GM18520 (cell line): ENCODE data around the gene CYP26C1.

Experiments
- ATAC-seq: cut with Tn5 transposase; IDR thresholded peaks from one replicate; pipeline ENCODE4 v1.9.1; 2021; ENCODE audit not compliant: unreplicated experiment

The CYP26C1 gene

DNA sequence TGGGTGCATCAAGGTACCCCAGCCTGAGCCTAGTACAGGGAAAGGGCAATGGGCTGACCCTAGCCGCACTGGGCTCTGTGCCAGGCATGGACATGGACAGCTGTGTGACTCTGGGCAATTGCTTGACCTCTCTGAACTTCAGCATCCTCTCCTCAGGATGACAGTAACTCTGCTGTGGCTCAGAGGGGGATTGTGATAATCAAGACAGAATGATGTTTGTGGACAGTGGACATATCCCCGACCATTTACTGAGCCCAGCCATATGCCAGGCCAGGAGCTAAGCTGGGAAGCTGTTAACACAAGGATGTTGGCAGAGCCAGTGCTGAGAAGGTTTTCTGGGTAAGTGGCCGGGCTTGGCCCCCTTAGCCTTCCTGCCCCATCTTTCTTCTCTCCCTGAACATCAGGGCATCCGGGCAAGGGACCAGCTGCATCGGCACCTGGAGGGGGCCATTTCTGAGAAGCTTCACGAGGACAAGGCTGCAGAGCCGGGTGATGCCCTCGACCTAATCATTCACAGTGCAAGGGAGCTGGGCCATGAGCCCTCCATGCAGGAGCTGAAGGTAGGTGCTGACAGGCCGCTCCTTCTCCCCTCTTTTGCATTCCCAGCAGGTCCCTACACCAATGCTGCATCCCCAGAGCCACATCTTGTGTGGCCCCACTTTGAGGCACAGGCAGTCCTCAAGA, 3.5 kb downstream of the CYP26C1 start:
- no peak for ATAC-seq

DNA sequence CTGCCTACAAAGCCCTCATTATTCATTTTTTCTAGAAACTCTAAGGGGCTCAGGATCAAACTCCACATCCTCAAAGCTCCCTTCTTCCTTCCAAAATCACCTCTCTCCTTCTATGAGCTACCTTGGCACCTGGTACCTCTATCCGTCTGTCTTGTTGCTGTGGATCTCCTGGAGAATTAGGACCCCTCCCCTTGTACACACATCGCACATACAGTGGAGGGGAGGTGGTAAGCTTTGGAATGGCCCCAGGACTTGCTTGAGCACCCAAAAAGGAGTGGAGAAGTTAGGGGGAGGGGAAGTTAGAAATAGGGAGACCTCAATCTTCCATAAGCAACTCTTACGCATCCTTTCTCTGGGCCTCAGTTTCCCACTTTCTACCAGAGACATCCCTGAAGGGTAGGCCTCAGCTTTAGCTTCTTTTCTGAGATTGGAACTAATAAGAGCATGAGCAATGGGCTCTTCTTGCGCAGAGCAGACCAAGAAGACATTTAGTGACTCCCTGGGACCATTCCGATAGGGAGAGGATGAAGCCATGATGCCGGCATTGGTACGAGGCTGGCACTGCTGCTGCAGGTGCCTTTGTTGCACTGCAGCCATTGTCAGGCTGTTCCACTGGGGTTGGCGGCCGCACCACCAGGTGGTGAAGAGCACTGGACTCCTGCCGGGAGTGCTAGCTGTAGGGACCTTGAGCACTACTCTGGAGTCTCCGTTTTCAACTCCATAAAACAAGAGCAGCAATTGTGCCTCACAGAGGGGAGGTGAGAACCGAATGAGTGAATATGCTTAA, 4.5 kb downstream of the CYP26C1 start:
- no peak for ATAC-seq

DNA sequence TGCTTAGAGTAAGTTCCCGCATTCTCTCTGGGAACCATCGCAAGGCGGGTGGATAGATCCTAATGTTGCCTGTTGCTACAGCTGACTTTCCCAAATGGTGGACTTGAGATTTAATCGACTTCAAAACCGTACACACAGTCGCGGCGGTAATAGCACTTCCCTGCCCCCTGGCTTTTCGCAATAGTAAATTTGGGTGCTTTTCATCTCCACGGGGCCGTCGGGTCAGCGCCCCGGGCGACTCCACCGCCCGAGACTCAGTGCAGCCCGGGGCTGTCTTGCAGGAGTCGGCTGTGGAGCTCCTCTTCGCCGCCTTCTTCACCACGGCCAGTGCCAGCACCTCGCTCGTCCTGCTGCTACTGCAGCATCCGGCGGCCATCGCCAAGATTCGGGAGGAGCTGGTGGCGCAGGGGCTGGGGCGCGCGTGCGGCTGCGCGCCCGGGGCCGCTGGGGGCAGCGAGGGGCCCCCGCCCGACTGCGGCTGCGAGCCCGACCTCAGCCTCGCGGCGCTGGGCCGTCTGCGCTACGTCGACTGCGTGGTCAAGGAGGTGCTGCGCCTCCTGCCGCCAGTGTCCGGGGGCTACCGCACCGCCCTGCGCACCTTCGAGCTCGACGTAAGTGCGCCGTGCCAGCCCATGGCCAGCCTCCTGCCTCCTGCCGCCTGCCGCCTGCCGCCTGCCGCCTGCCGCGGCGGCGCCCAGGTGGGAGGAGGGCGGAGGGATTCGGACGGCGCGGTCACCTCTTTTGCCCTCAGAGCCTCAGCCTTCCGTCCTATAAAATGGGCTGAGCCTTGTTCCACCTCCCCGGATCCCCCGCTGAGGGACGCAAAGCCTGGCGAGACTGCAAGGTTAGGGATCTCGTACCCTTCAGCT, 5.3 kb downstream of the CYP26C1 start:
- ATAC-seq, result no peak

DNA sequence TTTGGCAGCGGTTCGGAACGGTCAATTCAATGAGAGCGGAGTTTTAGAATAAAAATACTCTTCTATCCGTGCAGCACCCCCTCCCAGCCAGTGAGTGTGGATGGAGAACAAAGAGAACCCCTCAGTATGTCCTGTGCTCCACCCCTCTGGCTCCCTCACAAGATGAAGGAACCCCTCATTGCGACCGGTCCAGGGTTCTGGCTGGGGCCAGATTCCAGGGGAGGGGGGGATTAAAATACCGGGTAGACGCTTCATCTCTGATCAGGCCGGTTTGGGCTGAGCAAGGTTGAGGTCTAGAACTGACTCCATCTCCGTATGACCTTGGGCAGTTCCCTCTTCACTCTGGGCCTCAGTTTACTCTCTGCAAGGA, 5.9 kb downstream of the CYP26C1 start:
- no peak for ATAC-seq

DNA sequence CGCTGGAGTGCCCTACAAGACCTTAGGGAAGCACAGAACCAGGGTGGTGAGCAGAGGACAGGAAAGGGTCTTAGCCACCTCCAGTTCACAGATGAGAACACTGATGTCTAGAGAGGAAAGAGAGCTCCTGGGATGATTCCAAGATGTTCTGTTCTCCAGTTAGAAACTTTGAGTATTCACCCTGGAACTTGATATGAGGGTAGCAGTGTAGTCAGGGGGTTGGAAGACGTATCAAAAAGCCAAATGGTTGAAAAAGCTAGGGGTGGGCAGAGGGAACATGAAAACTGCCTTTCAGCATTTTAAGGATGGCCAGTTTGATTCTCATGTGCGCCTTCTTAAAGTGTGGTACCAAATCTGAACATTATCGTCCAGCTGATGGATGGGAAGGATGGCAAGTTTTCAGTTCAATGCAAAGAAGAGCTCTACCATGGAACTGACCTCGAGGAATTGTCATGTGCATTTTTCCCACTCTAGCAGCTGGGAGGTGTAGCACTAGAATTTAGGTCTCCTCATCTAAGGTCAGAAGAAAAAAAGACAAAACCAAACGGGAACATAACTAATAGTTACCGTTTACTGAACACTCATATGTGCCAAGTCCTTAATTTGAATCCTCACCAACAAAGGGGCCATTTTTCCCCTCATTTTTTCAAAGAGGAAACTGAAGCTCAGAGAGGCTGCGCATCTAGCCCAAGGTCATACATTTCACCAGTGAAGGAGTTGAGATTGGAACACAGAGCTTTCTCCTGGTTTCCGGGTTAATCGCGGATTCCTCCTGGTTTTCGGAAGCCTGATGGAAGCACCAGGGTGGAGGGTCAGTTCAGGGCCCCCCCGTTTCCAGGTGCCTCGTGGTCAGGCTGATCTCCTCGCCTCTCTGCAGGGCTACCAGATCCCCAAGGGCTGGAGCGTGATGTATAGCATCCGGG, 7.1 kb downstream of the CYP26C1 start:
- ATAC-seq, result no peak

DNA sequence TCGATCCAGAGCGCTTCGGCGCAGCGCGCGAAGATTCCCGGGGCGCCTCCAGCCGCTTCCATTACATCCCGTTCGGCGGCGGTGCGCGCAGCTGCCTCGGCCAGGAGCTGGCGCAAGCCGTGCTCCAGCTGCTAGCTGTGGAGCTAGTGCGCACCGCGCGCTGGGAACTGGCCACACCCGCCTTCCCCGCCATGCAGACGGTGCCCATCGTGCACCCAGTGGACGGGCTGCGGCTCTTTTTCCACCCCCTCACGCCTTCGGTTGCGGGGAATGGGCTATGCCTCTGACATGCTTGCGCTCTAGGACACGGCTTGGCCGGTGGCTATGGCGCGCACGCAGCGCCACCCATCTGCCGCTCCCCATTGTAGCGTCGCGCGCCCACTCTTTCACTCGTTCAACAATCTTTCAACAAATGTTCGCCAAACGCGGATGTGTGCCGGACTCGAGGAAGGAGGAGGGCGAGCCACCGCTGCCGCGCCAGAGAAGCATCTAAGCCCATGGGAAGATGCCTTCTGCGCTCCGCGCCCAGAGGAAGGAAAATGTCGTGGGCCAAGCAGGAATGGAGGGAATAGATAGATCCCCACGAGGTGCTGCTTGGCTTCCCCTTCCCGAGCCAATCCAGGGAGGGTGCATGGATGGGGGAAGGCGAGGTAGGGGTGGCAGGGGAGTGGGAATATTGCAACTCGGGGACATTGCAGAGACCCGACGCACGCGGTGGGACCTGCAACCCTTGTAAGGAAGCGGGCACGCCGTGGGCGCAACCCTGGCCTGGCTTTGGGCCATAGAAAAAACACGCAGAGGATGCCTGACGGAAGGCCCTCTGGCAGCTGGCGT, 8.0 kb downstream of the CYP26C1 start:
- ATAC-seq, result no peak

DNA sequence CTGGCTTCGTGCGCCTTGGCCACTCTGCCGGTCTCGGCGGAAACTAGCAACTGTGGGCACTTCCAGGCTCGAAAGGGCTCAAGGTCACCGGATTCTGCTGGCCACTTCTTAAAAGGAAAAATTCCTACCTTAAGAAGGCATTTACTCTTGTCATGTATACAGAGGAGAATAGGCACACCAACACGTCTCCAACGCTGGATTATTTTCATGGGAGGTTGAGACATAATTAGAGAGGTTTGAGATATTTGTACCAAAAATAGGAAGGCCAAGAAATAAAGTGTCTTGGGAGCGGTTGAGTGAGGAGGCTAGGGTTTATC, 8.6 kb downstream of the CYP26C1 start:
- ATAC-seq, result no peak

DNA sequence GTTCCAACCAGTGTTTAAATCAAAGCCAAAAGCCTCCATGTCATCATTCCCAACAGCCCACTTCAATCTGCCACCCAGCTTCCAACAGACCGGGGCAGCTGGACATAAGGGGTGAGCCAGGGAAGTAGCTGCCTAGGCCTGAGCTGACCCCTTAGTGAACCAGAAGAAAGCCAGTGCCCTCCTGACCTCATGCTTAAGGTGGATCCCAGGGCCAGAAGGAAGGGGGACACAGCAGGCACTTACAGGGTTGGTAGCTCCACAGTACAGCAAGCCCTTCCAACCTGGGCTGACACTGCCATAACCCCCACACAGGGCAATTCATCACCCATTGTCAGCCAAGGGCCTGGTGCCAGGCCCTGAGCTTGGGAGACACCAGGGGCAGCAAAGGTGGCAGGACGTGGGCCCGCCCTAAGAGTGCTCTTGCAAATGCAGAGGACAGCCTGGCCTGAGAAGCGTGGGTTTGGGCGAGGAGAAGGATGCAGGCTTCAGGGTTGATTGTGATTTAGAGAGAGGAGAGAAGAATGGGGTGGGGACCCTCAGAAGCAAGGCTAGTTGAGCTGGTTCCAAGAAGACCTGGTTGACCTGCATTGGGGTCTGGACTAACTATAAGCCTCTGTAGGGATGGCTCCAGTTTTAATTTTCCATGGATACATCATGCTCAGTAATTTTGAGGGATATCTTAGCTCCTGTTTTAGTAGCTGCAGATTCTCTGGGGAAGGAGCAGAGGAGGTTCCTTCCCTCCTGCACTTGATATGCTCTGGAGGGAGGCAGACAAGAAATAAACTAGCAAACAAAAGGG, 10.0 kb downstream of the CYP26C1 start:
- ATAC-seq, result no peak

DNA sequence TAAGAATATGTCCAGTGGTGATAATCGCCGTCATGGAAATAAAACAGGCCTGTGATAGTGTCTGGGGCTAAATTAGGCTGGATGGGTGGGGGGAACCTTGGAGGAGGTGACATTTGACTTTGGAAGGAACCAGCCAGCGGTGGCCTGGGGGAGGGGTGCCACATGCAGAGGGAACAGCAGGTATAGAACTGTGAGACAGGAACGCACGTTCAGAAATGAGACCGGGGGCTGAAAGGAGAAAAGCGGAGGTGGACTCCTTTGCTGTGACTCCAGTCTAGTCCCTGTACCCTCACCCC, 10.5 kb downstream of the CYP26C1 start:
- ATAC-seq, result no peak

DNA sequence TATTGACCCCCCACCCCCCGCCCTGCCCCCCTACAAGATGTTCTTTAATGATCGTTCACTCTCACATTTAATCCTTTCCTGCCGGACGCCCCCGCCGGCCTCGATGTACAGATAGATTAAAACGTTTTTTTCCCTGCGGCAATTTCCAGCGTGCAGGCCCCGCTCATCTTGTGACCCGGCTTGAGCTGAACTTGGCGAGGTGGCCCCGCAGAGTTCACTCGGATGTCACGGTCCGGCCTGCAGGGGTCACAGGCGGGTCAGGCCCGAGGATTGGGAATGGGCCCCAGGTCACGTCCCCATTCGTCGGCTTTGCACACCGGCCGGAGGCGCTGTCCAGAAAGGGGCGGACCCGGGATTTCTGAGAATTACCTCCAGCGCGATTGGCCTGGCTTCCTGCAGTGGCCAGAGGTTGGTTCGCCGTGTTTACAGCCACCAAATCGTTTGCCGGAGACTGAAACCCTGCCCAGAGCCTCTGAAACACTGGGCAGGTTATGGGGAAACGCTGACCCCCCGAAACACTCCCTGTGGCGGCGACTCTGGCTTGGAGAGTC, 11.2 kb downstream of the CYP26C1 start:
- ATAC-seq, result no peak

DNA sequence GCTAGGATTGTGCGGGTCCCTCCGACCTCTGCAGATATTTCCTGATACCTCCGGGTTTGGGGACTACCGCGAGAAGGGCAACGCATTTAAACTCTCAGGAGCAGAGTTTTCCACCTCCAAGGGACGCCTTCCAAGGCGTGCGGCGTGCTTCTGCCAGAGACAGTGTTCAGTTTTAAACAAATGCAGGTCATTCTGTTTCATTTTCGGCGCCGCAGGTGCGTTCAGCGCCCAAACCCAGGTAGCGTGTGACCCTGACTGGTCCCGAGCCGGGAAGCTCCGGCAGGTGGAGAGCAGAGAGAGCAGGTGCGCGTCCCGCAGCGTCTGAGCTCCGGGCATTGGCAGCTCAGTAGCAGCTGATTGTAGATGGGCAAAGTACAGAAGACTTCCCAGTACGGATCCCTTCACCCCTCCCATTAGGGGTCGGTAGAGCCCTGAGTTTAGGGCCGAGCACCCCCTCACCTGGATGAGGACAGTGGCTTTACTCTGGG, 11.7 kb downstream of the CYP26C1 start:
- no peak for ATAC-seq

DNA sequence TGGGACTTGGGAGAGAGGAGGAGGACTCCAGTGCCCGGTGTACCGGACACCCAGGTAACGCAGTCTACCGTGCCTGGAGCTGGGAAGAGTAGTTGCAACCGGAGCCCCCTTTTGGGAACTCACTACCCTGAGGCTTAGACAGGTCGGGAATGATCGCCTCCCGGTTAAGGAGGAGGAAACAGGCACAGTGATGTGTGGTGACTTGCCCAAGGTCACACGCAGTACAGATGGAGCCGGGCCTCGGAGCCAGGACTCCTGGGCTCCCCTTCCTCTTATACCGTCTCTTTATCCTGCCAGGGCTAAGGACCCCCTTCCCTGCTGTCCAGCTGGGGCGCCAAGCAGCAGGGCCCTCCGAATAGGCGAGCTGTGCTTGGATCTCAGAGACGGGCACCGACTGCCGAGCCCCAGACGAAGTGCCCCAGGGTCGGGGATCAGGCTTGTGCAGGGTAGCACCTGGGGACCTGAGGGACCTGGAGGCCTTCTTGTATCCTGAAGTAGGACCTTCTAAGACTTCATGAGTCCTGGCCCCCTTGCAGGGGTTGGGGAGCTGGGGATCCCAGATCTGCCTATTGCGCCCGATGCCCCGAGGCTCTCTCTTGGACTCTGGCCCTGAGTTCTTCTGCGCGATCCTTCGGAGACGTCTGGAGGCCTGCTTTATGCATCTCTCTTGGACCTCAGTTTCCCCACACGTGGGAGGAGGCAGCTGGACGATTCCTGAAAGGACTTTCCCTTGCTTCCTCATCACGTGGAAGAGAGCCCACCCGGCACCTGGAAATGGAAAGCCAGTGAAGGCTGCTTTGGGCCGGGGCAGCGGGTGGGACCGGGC, 12.3 kb downstream of the CYP26C1 start:
- no peak for ATAC-seq

DNA sequence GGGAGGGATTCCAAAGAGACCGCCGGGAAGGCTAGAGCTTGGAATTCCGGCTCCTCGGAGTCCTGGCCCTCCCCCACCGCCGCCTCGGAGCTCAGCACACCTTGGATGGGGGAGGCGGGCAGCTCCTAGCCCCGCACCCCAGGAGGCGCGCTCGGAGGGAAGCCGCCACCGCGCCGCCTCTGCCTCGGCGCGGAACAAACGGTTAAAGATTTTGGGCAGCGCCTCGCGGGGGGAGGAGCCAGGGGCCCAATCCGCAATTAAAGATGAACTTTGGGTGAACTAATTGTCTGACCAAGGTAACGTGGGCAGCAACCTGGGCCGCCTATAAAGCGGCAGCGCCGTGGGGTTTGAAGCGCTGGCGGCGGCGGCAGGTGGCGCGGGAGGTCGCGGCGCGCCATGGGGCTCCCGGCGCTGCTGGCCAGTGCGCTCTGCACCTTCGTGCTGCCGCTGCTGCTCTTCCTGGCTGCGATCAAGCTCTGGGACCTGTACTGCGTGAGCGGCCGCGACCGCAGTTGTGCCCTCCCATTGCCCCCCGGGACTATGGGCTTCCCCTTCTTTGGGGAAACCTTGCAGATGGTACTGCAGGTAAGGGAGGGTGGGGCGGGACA, 13.0 kb downstream of the CYP26C1 start, which contains the start of gene CYP26A1:
TSS of gene CYP26A1 (plus strand) at position 355 of the 608 bp plus-strand sequence. CDS start at position 397, 42 bp downstream.
- no peak for ATAC-seq

DNA sequence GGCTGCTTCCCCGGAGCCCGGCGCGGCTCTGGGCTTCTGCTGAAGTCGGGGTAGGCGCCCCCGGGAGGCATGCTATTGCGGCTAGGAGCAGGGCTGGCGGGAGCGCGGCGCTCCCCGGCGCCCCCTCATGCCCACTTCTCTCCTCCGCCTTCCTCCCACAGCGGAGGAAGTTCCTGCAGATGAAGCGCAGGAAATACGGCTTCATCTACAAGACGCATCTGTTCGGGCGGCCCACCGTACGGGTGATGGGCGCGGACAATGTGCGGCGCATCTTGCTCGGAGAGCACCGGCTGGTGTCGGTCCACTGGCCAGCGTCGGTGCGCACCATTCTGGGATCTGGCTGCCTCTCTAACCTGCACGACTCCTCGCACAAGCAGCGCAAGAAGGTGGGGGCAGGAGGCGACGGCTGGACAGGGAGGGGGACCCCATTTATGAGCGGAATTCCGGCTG, 13.6 kb downstream of the CYP26C1 start:
- ATAC-seq, result no peak

DNA sequence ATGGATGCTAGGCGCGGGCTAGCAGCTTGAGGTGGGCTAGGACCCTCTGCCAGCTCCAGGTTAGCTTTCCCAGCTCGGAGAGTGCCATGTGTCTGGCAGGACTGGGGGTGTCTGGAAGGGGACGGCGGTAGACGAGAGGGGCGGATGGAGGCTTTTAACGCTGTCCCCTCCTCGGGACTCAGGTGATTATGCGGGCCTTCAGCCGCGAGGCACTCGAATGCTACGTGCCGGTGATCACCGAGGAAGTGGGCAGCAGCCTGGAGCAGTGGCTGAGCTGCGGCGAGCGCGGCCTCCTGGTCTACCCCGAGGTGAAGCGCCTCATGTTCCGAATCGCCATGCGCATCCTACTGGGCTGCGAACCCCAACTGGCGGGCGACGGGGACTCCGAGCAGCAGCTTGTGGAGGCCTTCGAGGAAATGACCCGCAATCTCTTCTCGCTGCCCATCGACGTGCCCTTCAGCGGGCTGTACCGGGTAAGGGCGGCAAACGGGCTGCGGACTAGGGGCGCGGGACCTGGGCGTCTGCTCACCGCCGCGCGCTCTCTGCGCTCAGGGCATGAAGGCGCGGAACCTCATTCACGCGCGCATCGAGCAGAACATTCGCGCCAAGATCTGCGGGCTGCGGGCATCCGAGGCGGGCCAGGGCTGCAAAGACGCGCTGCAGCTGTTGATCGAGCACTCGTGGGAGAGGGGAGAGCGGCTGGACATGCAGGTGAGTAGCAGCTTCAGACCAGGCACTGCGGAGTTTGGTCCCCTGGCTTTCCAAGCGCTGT, 14.2 kb downstream of the CYP26C1 start:
- no peak for ATAC-seq

DNA sequence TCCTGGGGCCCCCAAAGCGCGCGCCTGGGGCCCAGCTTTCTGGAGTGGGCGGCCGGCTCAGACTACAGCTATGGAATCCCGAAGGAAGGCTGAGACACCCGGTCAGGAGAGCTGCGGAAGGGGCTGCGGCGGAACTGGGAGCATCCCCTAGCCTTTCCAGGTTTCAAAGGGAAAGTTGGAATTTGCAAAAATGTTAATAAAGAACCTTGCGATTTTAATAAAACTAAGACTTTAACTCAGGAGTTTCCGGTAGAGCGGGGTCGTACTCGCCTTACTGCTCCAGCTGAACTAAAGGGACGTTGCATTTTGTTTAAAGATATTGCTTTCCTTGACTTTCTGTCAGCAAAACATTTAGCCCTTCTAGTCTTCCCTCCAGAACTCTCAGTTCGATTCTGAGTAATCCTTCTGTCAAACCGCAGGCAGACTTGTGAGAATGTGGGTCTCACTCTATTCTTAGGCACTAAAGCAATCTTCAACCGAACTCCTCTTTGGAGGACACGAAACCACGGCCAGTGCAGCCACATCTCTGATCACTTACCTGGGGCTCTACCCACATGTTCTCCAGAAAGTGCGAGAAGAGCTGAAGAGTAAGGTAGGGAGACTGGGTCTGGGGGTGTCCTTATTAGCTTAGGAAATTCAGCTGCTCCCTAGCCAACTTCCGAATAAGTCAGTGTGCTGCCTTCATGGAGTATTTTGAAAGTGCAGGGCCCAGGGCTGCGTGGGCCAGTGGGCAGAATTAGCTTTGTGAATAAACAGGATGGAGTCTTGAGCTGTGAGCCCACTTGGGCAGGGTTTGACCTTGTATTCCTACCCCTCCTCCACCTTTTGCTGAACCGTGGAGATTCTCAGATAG, 15.0 kb downstream of the CYP26C1 start:
- no peak for ATAC-seq
